ENCODE results near the gene KIF11. TPM values are rescaled to one million over a fixed set of nuclear protein-coding genes. Genes with fewer than 3 reads are reported as not detected.
A peak's percentile ranks its signal among the peaks of the same experiment; 100 is the strongest.

The KIF11 gene
- total and polyA plus RNA-seq, 2 of the 13 experiments (the other 11 are each of a cell fraction or from before 2014, with no cell fraction given) = 8.7 to 38.4 TPM

GRCh38 chr10:92591550-92592022 lies 1.3 kb upstream of the KIF11 start (continued):
- TF ChIP-seq NCOA2 (CRISPR knock-in tag; IDR thresholded peaks at IDR 0.05) = peak; percentile 61
- no peak for TF ChIP-seq TMF1 (CRISPR knock-in tag; IDR thresholded peaks at IDR 0.05; ENCODE audit: low read depth)
- TF ChIP-seq AFF4 (CRISPR knock-in tag; IDR thresholded peaks at IDR 0.05) = no peak
- no peak for TF ChIP-seq KIAA2018 (CRISPR knock-in tag; IDR thresholded peaks at IDR 0.05; ENCODE audit: borderline replicate concordance)
- TF ChIP-seq SP140L (CRISPR knock-in tag; IDR thresholded peaks at IDR 0.05; ENCODE audit: borderline replicate concordance) = no peak
- no peak for TF ChIP-seq RAD21 (CRISPR knock-in tag; IDR thresholded peaks at IDR 0.05)
- no peak for TF ChIP-seq PTBP1 (IDR thresholded peaks at IDR 0.05; ENCODE audit: low read depth, low read length, poor library complexity, severe bottlenecking)
- TF ChIP-seq ZNF710 (CRISPR knock-in tag; IDR thresholded peaks at IDR 0.05; ENCODE audit: borderline replicate concordance) = no peak
- TF ChIP-seq NR1H2 (CRISPR knock-in tag; IDR thresholded peaks at IDR 0.05; ENCODE audit: borderline replicate concordance, low read depth) = no peak
- no peak for TF ChIP-seq PREB (CRISPR knock-in tag; IDR thresholded peaks at IDR 0.05)
- peak; percentile 75; the same call in 1 of the 2 replicates for TF ChIP-seq TGIF2 (CRISPR knock-in tag; IDR thresholded peaks at IDR 0.05)
- TF ChIP-seq ZSCAN21 (CRISPR knock-in tag; IDR thresholded peaks at IDR 0.05; ENCODE audit: borderline replicate concordance) = peak; percentile 73; the same call in 1 of the 2 replicates
- TF ChIP-seq KDM1A (CRISPR knock-in tag; IDR thresholded peaks at IDR 0.05) = no peak
- no peak for TF ChIP-seq JUND (CRISPR knock-in tag; IDR thresholded peaks at IDR 0.05)
- no peak for TF ChIP-seq ZNF333 (CRISPR knock-in tag; IDR thresholded peaks at IDR 0.05; ENCODE audit: borderline replicate concordance)

All from HepG2 (cell line).